Pancreas (tissue), 10 donors: ENCODE data around the gene FBXO3. TPM values are rescaled to one million over a fixed set of nuclear protein-coding genes. Genes with fewer than 3 reads are reported as not detected.
"Not testable (repeated sequence)": the region's sequence is repeated elsewhere in the genome, so short reads cannot be mapped to it uniquely, and the experiment has no call there.

Source experiments
- ATAC-seq, 4 donors: fragments of 200-7000 bp; cut with Tn5 transposase; one replicate each; pipeline versions ENCODE4 v1.8.0 to v1.9.1; 2020; ENCODE audit warnings: mild to moderate bottlenecking in 4 of 4, moderate library complexity in 4 of 4
- DNase-seq, 6 donors: peaks; one replicate each; pipeline ENCODE4 v3.0.0-alpha.2; 2020
- FAIRE-seq: peaks from 2 replicates; lab custom pipeline; 2012; peaks lifted over from hg19 to GRCh38; lab: Jason Lieb, UNC
- H3K27ac ChIP-seq, 4 donors: fragments of 200-600 bp; sonication (generic); 1 replicate in 3 of 4; 2 replicates in 1 of 4; pipeline versions ENCODE4 v1.5.0 to v1.8.0; 2020
- H3K27me3 ChIP-seq, 4 donors: fragments of 200-600 bp; one replicate each; pipeline ENCODE4 v1.8.0; 2021
- H3K36me3 ChIP-seq, 3 donors: fragments of 200-600 bp; sonication (generic) in 1 of 3; one replicate each; pipeline versions ENCODE4 v1.5.0 to v1.8.0; 2020 to 2021
- H3K4me1 ChIP-seq, 3 donors: fragments of 200-600 bp; one replicate each; pipeline ENCODE4 v1.8.0; 2021
- H3K4me3 ChIP-seq, 4 donors: fragments of 200-600 bp; sonication (generic) in 2 of 4; one replicate each; pipeline versions ENCODE4 v1.5.0 to v1.8.0; 2020 to 2021
- H3K9me3 ChIP-seq, 4 donors: fragments of 200-600 bp; one replicate each; pipeline ENCODE4 v1.8.0; 2021
- WGBS, 2 donors: extraction: QIAGEN DNeasy Blood & Tissue Kit; methylation state at CpG; one replicate each; pipeline ENCODE4 v1.1.7; 2013; 5-methylcytosine and 5-hydroxymethylcytosine counted together
- intact Hi-C, 3 donors: fragments of 100-400 bp; cut with DNase I; formaldehyde crosslinking; loops; one replicate each; pipeline versions ENCODE4 v1.11.1 to v1.14.2; 2022
- polyA plus RNA-seq, 2 donors: library from polyadenylated mRNA; stranded (reverse); fragments of 200-250 nt; gene quantifications; one replicate each; pipeline ENCODE4 v1.2.3, GENCODE V29; 2013
- total RNA-seq, 6 donors: library from RNA; stranded (reverse); fragmentation: NEBNext Ultra II Directional in 4 of 6; extraction: Animal tissue kit (Norgen Biotek cat#: 25700) in 4 of 6; gene quantifications; one replicate each; pipeline versions ENCODE4 v1.2.1 to v1.2.4, GENCODE V29; 2021 to 2023
- TF ChIP-seq, protein P1 (sequence below), 4 donors: fragments of 200-600 bp; sonication (generic) in 3 of 4; IDR thresholded peaks; one replicate each; pipeline versions ENCODE4 v1.5.0 to v1.8.0; 2021; ENCODE audit warnings: antibody characterized with exemption in 4 of 4
- donor health status: healthy with polysubstance abuse.
- donor health status: DM: no; HTN: no; CAD: no; lungs with moderate emphysema.
- donor health status: DM: no; HTN: no; CAD: no.
- donor health status: control.
- donor health status: control.
- donor health status: Bipolar disorder and iron deficiency.
- donor health status: DM: yes; HTN: yes; CAD: no.
- donor health status: DM: no; HTN: no; CAD: no.
- donor health status: DM: no; HTN: no; CAD: no.
- donor health status: DM: yes; HTN: yes; CAD: no.

The FBXO3 gene
- total and polyA plus RNA-seq, 8 donors = 12.2 to 26.6 (median 16.4) TPM

- TF ChIP-seq, protein P1, sequence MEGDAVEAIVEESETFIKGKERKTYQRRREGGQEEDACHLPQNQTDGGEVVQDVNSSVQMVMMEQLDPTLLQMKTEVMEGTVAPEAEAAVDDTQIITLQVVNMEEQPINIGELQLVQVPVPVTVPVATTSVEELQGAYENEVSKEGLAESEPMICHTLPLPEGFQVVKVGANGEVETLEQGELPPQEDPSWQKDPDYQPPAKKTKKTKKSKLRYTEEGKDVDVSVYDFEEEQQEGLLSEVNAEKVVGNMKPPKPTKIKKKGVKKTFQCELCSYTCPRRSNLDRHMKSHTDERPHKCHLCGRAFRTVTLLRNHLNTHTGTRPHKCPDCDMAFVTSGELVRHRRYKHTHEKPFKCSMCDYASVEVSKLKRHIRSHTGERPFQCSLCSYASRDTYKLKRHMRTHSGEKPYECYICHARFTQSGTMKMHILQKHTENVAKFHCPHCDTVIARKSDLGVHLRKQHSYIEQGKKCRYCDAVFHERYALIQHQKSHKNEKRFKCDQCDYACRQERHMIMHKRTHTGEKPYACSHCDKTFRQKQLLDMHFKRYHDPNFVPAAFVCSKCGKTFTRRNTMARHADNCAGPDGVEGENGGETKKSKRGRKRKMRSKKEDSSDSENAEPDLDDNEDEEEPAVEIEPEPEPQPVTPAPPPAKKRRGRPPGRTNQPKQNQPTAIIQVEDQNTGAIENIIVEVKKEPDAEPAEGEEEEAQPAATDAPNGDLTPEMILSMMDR (IDR thresholded peaks at IDR 0.05) = no peak
- no peak overlapping the region for H3K27ac ChIP-seq
- peak overlapping the region in 2 of 4 donors; percentile 16 to 32 for H3K4me3 ChIP-seq
Observed at GRCh38 chr11:33802194-33802950, 28.1 kb upstream of the FBXO3 start.

GRCh38 chr11:33801821-33802193 is 27.5 kb upstream of the FBXO3 start:
- intact Hi-C loops = no loop called here
- TF ChIP-seq, protein P1 (IDR thresholded peaks at IDR 0.05) = no peak
- H3K36me3 ChIP-seq = no peaks in the 10 kb centered on the region
- DNase-seq = no peak
- H3K9me3 ChIP-seq = no peaks in the 10 kb centered on the region
- no peak overlapping the region for H3K4me3 ChIP-seq
- H3K27me3 ChIP-seq = peaks cover 0 to 7% (median 0%) of the 10 kb centered on the region in 4 donors
- no peak overlapping the region for H3K27ac ChIP-seq
- ATAC-seq = peak in 3 of 4 donors; percentile 33 to 56 (median 36)
- H3K4me1 ChIP-seq = peaks cover 0 to 8% (median 5%) of the 10 kb centered on the region in 3 donors
- FAIRE-seq = no peak
- 3 to 5% methylated on average over 7 of the region's 7 CpGs for WGBS, 2 donors

More at GRCh38 chr11:33802194-33802950, 28.1 kb upstream of the FBXO3 start:
- Histone ChIP-seq H3K9me3 (no peaks in the 10 kb centered on the region), H3K36me3 (no peaks in the 10 kb centered on the region), H3K27me3 (peaks cover 0 to 7% (median 0%) of the 10 kb centered on the region in 4 donors), H3K4me1 (peaks cover 0 to 8% (median 5%) of the 10 kb centered on the region in 3 donors)
- ATAC-seq (peak; percentile 94 to 98 (median 96)), FAIRE-seq (no peak), DNase-seq (peak; percentile 49 to 83 (median 69))
- 1 to 2% methylated on average over 18 of the region's 18 CpGs for WGBS, 2 donors
- intact Hi-C loops = no loop called here

DNA sequence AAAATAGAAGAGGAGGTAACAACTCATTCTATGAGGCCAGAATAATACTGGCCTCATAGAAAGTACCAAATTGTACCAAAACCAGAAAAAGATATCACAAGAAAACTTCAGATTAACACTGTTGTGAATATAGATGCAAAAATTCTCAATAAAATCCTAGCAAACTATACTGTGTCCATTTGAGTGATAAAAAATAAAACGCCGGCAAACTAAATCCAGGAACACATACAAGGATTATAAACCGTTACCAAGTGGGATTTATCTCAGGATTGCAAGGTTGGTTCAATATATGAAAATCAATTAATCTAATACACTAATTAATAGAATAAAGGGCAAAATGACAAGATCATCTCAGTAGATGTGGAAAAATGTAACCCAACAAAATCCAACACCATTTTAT is 23.6 kb upstream of the FBXO3 start:
- DNase-seq = no peak
- WGBS, 2 donors = 95 to 97% methylated on average over 3 of the region's 3 CpGs
- ATAC-seq = no peak
- Histone ChIP-seq H3K4me3 (no peak overlapping the region), H3K36me3 (no peaks in the 10 kb centered on the region), H3K4me1 (peaks cover 0 to 8% (median 5%) of the 10 kb centered on the region in 3 donors), H3K9me3 (no peaks in the 10 kb centered on the region), H3K27me3 (peaks cover 0 to 7% (median 0%) of the 10 kb centered on the region in 4 donors), H3K27ac (no peak overlapping the region)
- intact Hi-C loops = no loop called here
- no peak for FAIRE-seq
- TF ChIP-seq, protein P1 (IDR thresholded peaks at IDR 0.05) = no peak

DNA sequence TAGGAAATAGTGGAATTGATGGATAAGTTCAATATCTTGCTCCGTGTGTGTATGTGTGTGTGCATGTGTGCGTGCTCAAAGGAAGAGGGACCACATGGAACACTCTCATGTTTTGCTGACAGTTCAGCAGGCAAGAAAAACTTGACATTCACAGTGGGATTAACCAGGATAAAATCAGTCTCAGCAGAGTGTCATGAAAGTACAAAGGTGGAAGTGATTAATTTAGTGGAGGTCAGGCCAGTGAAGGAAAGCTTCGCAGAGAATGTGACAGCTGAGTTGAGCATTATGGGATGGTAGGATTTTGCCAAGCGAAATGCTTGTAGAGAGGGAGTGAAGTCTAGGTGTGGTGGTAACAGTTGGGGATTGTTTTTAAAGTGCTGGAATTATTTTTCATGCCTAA is 15.7 kb upstream of the FBXO3 start:
- no peak overlapping the region for H3K27ac ChIP-seq
- no peak for FAIRE-seq
- no peaks in the 10 kb centered on the region for H3K9me3 ChIP-seq
- DNase-seq = no peak
- no peak overlapping the region for H3K4me3 ChIP-seq
- H3K36me3 ChIP-seq = no peaks in the 10 kb centered on the region
- no peaks in the 10 kb centered on the region for H3K27me3 ChIP-seq
- TF ChIP-seq, protein P1 (IDR thresholded peaks at IDR 0.05) = no peak
- intact Hi-C loops = no loop called here
- H3K4me1 ChIP-seq = no peaks in the 10 kb centered on the region
- 42 to 44% methylated on average over 4 of the region's 4 CpGs for WGBS, 2 donors
- ATAC-seq = peak in 2 of 4 donors; percentile 11 to 53

GRCh38 chr11:33788095-33788494 is 13.8 kb upstream of the FBXO3 start:
- DNase-seq, FAIRE-seq, H3K4me1 ChIP-seq, H3K9me3 ChIP-seq, H3K4me3 ChIP-seq, H3K27me3 ChIP-seq, intact Hi-C loops, ATAC-seq, H3K36me3 ChIP-seq, H3K27ac ChIP-seq: not testable (repeated sequence)
- WGBS, 2 donors = 87 to 89% methylated on average over 2 of the region's 2 CpGs
